SK-MEL-5 (cell line): ENCODE measurements around the gene DOLK. TPM values are rescaled to one million over a fixed set of nuclear protein-coding genes. Genes with fewer than 3 reads are reported as not detected.
"Not testable (repeated sequence)": the region's sequence is repeated elsewhere in the genome, so short reads cannot be mapped to it uniquely, and the experiment has no call there.

Source experiments
- DNase-seq: peaks from one replicate; pipeline ENCODE4 v3.0.0-alpha.2; 2016; ENCODE audit warnings: low read depth, low spot score
- in situ Hi-C: cut with HindIII; loops from 2 replicates; pipeline ENCODE4 v1.10.0; 2016; ENCODE audit warnings: low sequenced_read_pairs, high pct_unique_total_duplicates, low pct_unique_long_range_greater_than_20kb
- polyA plus RNA-seq, 2 experiments: library from polyadenylated mRNA; depleted of rRNA; stranded (reverse); fragments of >200 nt; gene quantifications; 2 replicates each; pipeline ENCODE4 v1.2.3, GENCODE V29; 2015
- total RNA-seq: library from RNA; depleted of rRNA; stranded (reverse); fragments of >200 nt; shearing (Covaris generic); gene quantifications from 2 replicates; pipeline ENCODE4 v1.2.3, GENCODE V29; 2014; rRNA removed

The DOLK gene
- total RNA-seq: 40.1 and 41.7 TPM in 2 replicates
- 35.9 and 42.8 TPM in 2 replicates for polyA plus RNA-seq (2015; cell fraction: cytosol; rRNA removed)
- polyA plus RNA-seq (2015; cell fraction: nucleus; rRNA removed): 3.3 and 9.8 TPM in 2 replicates

DNA sequence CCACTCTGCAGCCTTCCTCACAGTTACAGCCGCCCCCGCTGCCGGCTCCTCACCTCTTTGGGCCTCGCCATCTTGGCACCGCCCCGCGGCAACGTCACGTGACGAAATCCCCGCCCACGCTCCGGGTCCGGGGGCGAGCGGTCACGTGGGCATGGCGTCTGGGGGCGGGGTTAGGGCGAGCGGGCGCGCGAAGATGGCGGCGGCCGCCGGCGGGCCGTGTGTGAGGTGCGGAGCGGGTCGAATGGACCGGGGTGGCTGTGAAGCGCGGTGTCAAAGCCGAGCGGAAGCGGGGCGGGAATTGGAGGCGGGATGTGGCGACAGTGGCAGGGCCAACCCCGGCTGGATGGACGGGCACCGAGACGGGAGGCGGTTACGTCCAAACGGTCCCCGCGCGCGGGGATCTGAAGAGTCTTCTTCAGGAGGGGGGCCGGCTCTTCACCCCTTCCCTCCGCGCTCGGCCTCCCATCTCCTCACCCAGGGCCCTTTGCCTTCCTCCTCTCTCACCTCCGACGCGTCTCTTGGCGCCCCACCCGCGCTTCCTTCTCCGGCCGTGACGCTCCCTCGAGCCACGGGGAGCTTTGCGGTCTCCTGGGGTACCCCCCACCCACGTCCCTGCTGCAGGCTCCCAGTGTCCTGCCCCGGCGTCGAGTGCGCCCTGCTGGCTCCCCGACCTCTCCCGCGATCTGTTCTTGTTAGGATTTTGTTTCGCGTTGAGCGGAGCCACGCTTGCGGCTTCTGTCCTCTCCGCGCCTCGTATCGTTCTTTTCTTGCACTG, at the start of gene DOLK, which contains the start of gene NUP188:
DOLK (minus strand) TSS at position 77 of the 775 bp plus-strand sequence. CDS start 300 bp downstream, outside the sequence.
NUP188 (plus strand) TSS at position 173 of the 775 bp plus-strand sequence; CDS start at position 194, 21 bp downstream.
- in situ Hi-C loops: no loop called here

DNA sequence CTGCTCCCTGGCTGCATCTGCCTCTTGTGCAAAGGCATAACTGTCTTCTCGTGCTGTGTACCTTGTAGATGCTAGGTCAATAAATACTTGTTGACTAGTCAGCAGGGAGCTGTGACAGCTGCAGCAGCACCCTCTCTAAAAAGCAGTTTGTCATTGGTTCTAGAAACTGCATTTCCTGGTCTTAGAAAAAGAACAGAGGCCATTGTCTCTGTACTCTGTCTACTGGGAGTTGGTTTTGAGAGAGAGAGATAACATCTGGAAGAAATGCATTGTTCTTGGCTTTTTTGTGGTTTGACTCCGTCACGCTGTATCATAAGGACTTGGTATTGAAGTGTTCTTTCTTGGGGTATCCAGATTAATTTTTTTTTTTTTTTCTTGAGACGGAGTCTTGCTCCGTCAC, 48.4 kb upstream of the DOLK start:
- DNase-seq: no peak
- in situ Hi-C loops: no loop called here

More for the DNA sequence above, at the start of gene DOLK, which contains the start of gene NUP188:
- DNase-seq: peak; percentile 89

DNA sequence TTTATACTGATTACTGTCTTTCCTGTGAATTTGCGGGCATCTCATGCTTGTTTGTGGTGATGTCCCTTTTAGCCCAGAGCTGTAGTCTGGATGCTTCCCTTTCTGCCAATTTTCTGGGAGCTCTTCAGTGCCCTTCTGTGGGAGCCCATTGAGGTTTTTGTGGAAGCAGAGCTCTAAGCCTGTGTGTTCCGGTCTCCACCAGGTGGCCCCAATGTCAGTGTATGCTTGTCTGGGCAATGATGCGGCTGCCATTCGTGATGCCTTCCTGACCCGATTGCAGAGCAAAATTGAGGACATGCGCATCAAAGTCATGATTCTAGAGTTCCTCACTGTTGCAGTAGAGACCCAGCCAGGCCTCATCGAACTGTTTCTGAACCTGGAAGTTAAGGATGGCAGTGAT, 45.6 kb upstream of the DOLK start:
- in situ Hi-C loops: no loop called here
- DNase-seq: peak; percentile 46

DNA sequence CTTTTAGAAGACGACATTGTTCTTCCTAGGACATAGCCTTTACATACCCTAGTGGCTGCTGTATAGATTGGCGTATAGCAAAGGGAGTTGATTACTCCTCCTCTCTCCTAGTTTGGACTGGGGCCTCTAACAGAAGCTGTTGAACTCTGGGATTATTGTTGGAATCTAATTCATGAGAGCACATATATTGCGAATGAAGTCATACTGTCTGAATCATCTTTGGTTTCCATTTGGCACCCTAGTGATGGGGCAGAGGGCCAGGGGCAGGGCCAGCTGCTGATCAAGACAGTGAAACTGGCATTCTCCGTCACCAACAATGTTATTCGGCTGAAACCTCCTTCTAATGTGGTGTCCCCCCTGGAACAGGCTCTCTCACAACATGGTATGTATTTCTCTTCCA, 40.4 kb upstream of the DOLK start:
- in situ Hi-C loops: no loop called here
- DNase-seq: no peak

DNA sequence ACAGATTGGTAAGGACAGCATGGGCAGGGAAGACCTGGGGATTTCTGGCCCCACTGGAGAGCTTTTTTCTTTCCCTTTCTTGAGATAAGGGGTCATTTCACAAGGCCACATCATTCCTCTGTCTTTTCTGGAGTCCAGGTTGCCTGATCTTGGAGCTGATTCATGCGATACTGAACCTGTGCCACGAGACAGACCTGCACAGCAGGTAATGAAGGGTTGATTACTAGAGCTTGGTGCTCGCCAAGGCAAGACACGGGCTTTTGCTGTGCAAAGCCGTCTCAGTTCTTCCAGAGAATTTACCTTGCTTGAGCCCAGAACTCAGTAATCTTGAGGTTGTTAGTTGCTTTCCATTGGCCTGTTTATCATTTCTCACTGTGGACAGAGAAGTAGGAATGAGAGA, 39.3 kb upstream of the DOLK start:
- in situ Hi-C loops: no loop called here
- DNase-seq: no peak

DNA sequence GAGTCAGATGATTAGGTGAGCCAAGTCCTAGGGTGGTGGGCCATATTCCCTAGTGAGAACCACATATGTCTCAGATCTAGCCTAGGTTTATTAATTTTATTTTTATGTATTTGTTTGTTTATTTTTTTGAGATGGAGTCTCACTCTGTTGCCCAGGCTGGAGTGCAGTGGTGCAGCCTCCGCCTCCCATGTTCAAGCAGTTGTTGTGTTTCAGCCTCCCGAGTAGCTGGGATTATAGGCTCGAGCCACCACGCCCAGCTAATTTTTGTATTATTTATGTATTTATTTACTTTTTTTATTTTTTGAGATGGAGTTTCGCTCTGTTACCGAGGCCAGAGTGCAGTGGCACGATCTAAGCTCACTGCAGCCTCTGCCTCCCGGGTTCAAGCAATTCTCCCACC, 36.1 kb upstream of the DOLK start:
- in situ Hi-C loops: no loop called here
- no peak for DNase-seq

DNA sequence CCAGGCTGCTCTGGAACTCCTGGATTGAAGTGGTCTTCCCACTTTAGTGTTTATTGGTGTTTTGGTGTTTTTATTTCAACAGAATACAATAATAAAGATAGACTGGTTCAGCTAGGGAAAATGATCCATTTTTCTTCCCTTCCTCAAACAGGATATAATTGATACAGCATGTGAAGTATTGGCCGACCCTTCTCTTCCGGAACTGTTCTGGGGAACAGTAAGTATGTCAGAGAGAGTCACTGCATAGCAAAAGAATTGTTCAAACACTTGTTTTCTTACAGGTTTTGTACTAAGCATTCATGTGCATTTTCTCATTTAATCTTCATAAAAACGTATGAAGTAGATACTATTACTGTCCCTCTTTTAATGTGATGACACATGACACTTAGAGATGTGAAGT, 31.7 kb upstream of the DOLK start:
- in situ Hi-C loops: no loop called here
- DNase-seq: no peak

DNA sequence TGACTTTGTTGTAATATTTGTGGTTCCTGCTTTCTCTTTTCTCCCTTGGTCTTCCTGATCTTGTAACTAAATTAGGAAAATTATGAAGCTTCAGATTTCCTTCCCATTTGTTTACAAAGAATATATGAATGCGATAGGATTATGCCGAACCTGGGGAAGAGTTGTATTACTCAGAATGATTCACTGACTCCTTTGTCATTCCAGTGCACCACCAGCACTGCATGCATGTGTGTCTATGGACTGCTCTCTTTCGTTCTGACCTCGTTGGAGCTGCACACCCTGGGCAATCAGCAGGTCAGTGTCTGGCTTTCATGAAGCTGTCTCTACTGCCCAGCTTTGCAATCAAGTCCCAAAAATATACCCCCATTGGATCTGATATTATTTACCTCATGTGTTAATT, 25.6 kb upstream of the DOLK start:
- DNase-seq: no peak
- in situ Hi-C loops: no loop called here

DNA sequence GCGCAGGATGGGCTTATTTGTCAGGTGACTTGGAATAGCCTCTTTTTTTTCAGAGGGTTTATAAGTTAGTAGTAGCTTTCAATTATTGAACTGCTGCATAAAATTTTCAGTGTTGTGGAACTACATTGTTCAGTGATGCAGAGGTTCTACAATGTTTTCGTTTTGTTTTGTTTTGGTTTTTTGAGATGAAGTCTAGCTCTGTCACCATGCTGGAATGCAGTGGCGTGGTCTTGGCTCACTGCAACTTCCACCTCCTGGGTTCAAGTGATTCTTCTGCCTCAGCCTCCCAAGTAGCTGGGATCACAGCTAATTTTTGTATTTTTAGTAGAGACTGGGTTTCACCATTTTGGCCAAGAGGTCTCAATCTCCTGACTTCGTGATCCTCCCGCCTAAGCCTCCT, 22.1 kb upstream of the DOLK start:
- DNase-seq: no peak
- in situ Hi-C loops: no loop called here

DNA sequence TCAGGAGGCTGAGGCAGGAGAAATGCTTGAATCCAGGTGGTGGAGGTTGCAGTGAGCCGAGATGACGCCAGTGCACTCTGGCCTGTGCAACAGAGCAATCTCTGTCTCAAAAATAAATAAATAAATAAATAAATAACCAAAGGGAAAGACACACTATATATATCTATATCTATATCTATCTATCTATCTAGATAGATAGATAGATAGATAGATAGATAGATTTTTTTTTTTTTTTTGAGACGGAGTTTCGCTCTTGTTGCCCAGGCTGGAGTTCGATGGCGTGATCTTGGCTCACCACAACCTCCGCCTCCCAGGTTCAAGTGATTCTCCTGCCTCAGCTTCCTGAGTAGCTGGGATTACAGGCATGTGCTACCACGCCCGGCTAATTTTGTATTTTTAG, 14.0 kb upstream of the DOLK start:
- DNase-seq, in situ Hi-C loops: not testable (repeated sequence)

DNA sequence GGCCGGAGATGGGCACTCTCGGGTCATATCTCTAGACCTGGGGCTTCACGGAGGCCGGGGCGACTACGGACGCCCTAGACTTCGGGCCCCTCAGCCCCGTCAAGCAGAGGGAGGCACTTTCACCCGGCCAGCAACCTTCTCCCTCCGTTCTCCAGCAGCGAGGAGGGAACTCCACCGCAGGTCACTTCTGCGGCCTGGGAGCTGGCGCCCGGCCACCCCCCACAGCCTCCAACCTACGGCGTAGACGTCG, 201 bp downstream of the DOLK start:
- DNase-seq: no peak
- in situ Hi-C loops: no loop called here

DNA sequence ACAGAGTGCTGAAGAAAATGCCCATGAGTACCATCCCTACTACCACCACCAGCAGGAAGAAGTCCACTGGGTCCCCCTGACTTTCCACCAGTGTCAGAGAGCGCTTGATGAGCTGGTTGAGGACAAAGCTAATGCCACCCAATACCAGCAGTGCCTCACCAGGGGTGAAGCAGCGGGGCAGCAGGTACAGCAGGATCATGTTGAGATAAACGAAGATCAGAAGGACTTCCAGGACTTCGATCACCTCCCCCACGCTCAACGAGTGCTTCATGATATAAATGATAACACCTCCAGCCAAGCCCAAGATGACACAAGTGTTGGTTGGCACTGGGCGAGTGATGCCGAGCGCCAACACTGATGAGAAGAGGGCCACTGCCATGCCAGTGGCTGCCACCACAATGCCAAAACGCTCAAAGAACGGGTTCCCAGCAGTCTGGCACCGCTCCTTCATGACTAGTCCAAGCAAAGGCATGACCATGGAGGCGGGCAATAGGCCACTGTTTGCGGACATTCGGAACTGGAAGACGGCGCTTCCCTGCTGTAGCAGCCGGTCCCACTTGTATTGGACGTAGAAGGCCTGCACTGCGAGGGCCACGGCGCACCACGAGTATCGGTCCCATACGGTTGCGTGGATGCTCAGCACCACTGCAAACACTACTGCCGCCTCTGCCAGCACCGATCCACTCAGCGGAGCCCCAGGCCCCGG, 679 bp downstream of the DOLK start:
- DNase-seq: no peak
- in situ Hi-C loops: no loop called here

DNA sequence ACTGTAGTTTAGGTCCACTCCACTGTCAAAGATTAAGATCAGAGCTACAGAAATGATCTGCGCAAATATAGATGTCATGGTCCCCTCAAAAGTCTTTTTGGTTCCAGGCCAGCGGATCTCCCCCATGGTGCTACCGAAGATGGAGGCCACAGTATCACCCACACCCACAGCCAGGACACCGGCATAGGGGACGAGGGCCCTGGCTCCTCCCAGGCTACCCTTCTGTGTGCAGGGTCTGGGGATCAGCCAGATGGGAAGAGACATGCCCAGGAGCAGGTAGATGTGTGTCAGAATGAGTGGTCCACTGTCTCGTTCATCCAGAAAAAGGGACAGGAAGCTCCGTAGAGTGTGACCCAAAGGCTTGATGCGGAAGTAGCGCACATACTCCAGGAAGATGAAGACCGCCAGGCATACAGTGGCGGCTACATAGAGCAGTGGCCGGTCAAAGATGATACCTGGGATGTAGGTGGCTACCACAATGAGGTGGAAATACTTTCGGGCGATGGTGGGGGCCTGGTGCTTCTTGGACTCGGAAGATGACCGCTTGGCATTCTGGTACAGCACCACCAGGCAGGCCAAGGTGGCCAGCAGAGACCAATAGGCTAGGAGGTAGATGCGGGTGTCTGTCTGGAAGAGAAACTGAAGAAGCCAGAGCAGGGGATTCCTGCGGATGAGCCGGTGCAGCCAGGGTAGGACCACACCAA, 1.5 kb downstream of the DOLK start:
- DNase-seq: no peak
- in situ Hi-C loops: no loop called here

DNA sequence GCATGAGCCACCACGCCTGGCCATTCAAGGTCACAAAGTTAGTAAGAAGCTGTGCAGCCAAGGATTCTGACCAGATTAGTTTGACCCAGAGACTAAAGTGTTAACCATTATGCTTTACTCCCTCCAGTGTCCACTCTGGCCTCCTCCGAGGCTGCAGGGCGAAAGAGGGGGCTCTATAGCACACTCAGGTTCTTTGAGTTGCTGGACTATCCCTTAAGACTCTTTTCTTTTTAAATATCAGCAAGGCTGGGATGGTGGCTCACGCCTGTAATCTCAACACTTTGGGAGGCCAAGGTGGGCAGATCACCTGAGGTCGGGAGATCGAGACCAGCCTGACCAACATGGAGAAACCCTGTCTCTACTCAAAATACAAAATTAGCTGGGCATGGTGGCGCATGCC, 2.4 kb downstream of the DOLK start:
- in situ Hi-C loops, DNase-seq: not testable (repeated sequence)

DNA sequence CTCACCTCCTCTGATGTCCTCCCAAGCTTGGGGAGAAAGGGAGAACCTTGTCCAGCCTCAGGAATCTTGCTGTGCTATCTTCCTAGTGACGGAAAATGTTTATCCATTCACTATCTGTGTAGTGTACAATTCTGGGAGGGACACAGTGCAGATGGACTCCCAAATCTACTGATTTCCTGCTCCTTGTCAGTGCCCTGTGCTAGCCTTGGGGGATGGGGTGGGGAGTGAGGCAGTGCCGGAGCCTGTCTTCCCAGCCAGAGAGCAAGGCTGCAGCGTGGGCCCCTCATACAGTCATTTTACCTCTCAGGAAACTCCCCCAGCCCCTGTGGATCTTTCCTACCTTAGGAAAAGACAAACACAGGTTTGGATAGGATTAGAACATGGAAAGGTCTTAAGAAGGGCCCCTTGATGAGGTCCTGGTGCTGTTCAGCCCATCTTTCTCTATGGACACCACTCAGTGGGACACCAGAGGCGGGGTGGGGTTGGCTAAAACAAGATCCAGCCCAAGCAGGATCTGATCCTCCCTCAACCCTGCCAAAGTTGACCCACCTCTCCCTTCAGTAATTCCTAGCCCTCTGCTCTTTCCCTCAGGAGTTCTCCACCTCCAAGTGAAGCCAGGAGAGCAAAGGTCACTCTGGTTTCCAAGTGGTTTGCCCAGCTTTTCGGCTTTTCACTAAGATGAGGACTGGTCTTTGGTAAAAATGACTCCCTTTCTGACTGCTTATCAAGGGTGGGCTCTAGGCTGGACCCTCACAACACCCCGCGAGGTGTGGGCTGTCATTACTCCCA, 3.4 kb downstream of the DOLK start:
- no peak for DNase-seq
- in situ Hi-C loops: no loop called here

DNA sequence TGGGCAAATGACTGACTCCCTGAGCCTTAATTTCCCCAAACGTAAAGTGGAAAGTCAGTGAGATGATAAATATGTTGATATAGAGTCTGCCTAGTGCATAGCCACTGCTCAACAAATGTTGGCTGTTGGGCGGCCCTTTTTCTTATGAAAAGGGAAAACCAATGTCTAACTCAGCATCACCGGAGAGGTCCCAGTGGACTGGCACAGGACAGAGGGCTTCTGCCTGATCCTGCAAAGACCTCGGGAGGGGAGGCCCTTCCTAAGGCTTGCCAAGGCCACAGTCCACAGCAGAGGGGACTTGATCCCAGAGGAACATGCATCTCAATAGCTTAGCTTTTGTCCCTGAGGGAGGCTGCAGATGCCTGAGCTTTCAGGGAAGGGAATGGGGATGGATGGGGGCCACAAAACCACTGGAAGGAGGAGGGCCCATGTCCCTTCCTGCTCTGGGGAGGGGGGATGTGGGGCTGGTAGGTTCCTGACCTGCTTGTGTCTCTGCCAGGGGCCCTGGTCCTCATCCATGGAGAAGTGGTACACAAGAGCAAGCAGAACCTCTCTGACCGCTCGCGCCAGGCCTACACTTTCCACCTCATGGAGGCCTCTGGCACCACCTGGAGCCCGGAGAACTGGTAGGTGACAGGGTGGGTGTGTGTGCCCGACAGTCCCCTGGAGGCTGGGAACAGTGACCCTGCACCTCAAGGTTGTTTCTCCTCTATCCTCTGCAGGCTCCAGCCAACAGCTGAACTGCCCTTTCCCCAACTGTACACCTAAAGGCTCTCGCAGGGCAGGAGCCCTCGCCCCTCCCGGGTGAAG, 6.3 kb downstream of the DOLK start:
- no peak for DNase-seq

More for the DNA sequence above, 6.3 kb downstream of the DOLK start:
- in situ Hi-C loops: no loop called here
